ENCODE results near the gene MN1.

MN1 gene

DNA sequence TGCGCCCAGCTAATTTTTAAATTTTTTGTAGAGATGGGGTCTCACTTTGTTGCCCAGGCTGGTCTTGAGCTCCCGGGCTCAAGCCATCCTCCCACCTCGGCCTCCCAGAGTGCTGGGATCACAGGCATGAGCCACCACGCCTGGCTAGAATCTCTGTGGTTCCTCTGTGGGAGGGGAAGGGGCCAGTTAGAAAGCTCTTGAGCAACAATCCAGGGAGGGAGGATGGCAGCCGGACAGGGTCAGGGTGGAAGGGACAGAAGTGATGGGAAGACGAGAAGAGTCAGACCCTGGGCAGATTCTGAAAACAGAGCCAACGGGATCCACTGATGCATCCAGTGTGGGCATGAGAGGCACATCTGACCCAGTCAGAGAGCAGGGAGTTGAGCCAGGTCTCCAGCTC, 38.9 kb upstream of the MN1 start:
- no peak for TF ChIP-seq EZH2 (optimal IDR thresholded peaks at IDR 0.05; ENCODE audit: low read depth, low read length)
- TF ChIP-seq EZH2phosphoT487 (IDR thresholded peaks at IDR 0.05; ENCODE audit: low read length), result no peak
- TF ChIP-seq, protein P1, sequence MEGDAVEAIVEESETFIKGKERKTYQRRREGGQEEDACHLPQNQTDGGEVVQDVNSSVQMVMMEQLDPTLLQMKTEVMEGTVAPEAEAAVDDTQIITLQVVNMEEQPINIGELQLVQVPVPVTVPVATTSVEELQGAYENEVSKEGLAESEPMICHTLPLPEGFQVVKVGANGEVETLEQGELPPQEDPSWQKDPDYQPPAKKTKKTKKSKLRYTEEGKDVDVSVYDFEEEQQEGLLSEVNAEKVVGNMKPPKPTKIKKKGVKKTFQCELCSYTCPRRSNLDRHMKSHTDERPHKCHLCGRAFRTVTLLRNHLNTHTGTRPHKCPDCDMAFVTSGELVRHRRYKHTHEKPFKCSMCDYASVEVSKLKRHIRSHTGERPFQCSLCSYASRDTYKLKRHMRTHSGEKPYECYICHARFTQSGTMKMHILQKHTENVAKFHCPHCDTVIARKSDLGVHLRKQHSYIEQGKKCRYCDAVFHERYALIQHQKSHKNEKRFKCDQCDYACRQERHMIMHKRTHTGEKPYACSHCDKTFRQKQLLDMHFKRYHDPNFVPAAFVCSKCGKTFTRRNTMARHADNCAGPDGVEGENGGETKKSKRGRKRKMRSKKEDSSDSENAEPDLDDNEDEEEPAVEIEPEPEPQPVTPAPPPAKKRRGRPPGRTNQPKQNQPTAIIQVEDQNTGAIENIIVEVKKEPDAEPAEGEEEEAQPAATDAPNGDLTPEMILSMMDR (IDR thresholded peaks at IDR 0.05; ENCODE audit: low read length), result no peak
- Histone ChIP-seq H2AFZ (ENCODE audit: low read length) (no peak overlapping the region), H3F3A (ENCODE audit: insufficient read depth, low read length) (no peaks in the 10 kb centered on the region), H3K9me3 (replicated peaks; ENCODE audit: insufficient read depth, low read length) (no peaks in the 10 kb centered on the region), H3K9me2 (replicated peaks; ENCODE audit: insufficient read depth, low read length) (no peaks in the 10 kb centered on the region), H3K27me3 (replicated peaks; ENCODE audit: insufficient read depth, low read length) (no peaks in the 10 kb centered on the region), H3K9ac (ENCODE audit: low read length) (no peak overlapping the region), H4K20me1 (ENCODE audit: insufficient read depth, low read length) (no peaks in the 10 kb centered on the region), H3K4me3 (ENCODE audit: low read length) (no peak overlapping the region), H3K4me1 (ENCODE audit: low read length) (no peaks in the 10 kb centered on the region), H3K36me3 (replicated peaks; ENCODE audit: insufficient read depth, low read length) (no peaks in the 10 kb centered on the region), H3K27ac (ENCODE audit: low read length) (no peak overlapping the region), H3K79me2 (ENCODE audit: low read length) (no peaks in the 10 kb centered on the region), H3K4me2 (ENCODE audit: low read depth, low read length) (no peak overlapping the region)
- DNase-seq, result no peak

DNA sequence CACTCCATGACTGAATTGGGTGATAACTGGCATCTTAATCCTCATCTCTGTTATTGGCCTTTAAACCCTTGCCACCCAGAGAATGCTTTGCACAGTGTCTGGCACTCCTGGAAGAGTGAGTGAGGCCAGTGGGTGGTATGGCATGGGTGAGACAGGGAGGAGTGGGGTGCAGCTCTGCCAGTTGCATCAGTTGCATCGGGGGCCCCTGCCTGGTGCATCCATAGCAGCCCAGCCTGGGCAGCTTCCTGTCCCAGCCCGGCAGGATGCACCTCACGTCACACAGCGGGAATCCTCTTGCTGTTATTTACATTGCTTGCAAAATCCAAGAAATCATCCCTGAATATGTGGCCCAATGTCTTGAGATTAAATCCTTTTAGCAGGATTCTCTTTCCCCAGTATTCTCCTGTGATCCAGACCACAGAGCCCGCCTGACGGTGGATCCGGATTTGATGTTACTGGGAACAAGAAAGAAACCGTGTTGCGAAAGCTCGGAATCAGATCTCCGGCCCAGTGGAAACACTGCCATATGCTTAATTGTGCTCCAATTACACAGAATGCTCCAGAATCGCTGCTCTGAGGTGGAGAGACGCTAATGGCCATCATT, 37.6 kb upstream of the MN1 start:
- Histone ChIP-seq H3K9me3 (replicated peaks; ENCODE audit: insufficient read depth, low read length) (no peaks in the 10 kb centered on the region), H3K27ac (ENCODE audit: low read length) (no peak overlapping the region), H3K4me3 (ENCODE audit: low read length) (no peak overlapping the region), H3K4me1 (ENCODE audit: low read length) (no peaks in the 10 kb centered on the region), H2AFZ (ENCODE audit: low read length) (no peak overlapping the region), H3K36me3 (replicated peaks; ENCODE audit: insufficient read depth, low read length) (no peaks in the 10 kb centered on the region), H3F3A (ENCODE audit: insufficient read depth, low read length) (no peaks in the 10 kb centered on the region), H3K79me2 (ENCODE audit: low read length) (no peaks in the 10 kb centered on the region), H3K4me2 (ENCODE audit: low read depth, low read length) (no peak overlapping the region), H4K20me1 (ENCODE audit: insufficient read depth, low read length) (no peaks in the 10 kb centered on the region), H3K27me3 (replicated peaks; ENCODE audit: insufficient read depth, low read length) (no peaks in the 10 kb centered on the region), H3K9me2 (replicated peaks; ENCODE audit: insufficient read depth, low read length) (no peaks in the 10 kb centered on the region), H3K9ac (ENCODE audit: low read length) (no peak overlapping the region)
- TF ChIP-seq EZH2phosphoT487 (IDR thresholded peaks at IDR 0.05; ENCODE audit: low read length) (no peak), EZH2 (optimal IDR thresholded peaks at IDR 0.05; ENCODE audit: low read depth, low read length) (no peak)
- TF ChIP-seq, protein P1 (IDR thresholded peaks at IDR 0.05; ENCODE audit: low read length), result no peak
- no peak for DNase-seq

DNA sequence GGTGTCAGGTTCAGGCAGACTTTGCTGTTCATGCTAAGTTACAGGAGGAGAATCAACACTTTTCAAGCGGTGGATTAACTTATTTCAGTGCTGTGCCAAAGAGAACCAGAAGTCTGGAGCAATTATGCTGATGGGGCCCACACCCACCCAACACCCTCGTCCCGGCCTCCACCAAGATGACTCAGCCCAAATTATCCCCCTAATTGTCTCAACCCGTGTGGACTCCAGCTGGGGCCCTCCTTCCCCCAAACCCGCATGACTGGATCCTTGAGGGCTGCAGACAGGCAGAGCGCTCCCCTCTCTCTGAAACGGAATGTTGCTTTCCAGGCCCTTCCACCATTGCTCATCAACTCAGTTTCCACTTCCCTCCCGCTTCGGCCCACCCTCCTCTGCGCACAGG, 34.6 kb upstream of the MN1 start:
- H3K27ac ChIP-seq (ENCODE audit: low read length), result no peak overlapping the region

More for the DNA sequence above, 34.6 kb upstream of the MN1 start:
- no peaks in the 10 kb centered on the region for H3K27me3 ChIP-seq (replicated peaks; ENCODE audit: insufficient read depth, low read length)
- no peaks in the 10 kb centered on the region for H3K4me1 ChIP-seq (ENCODE audit: low read length)
- H3F3A ChIP-seq (ENCODE audit: insufficient read depth, low read length), result no peaks in the 10 kb centered on the region
- TF ChIP-seq, protein P1 (IDR thresholded peaks at IDR 0.05; ENCODE audit: low read length), result no peak
- TF ChIP-seq EZH2 (optimal IDR thresholded peaks at IDR 0.05; ENCODE audit: low read depth, low read length), result no peak
- no peak for TF ChIP-seq EZH2phosphoT487 (IDR thresholded peaks at IDR 0.05; ENCODE audit: low read length)
- H3K9me2 ChIP-seq (replicated peaks; ENCODE audit: insufficient read depth, low read length), result no peaks in the 10 kb centered on the region
- H3K79me2 ChIP-seq (ENCODE audit: low read length), result no peaks in the 10 kb centered on the region
- DNase-seq, result no peak
- no peaks in the 10 kb centered on the region for H3K9me3 ChIP-seq (replicated peaks; ENCODE audit: insufficient read depth, low read length)
- no peak overlapping the region for H3K4me3 ChIP-seq (ENCODE audit: low read length)
- no peak overlapping the region for H3K4me2 ChIP-seq (ENCODE audit: low read depth, low read length)
- no peaks in the 10 kb centered on the region for H4K20me1 ChIP-seq (ENCODE audit: insufficient read depth, low read length)
- H3K36me3 ChIP-seq (replicated peaks; ENCODE audit: insufficient read depth, low read length), result no peaks in the 10 kb centered on the region
- H3K9ac ChIP-seq (ENCODE audit: low read length), result no peak overlapping the region
- H2AFZ ChIP-seq (ENCODE audit: low read length), result no peak overlapping the region
